Panc1 (cell line): ENCODE results near the gene H6PD. TPM values are rescaled to one million over a fixed set of nuclear protein-coding genes. Genes with fewer than 3 reads are reported as not detected.

Experiments used
- ATAC-seq: fragments of 200-7000 bp; cut with Tn5 transposase; 2 replicates; pipeline ENCODE4 v1.9.1; 2020; ENCODE audit warnings: mild to moderate bottlenecking, moderate library complexity
- BruUV-seq: library from RNA; stranded (reverse); fragments of 400-500 nt; replicated peaks from 2 replicates; lab custom pipeline; 2021; lab: Mats Ljungman, UMichigan
- CTCF ChIA-PET: fragments of 300-600 bp; sonication (Branson Sonifier 250); formaldehyde crosslinking; loops from one replicate; lab custom pipeline; 2022; ENCODE audit warnings: antibody characterized with exemption; lab: Charles Lee
- POLR2A ChIA-PET: fragments of 300-600 bp; sonication (Branson Sonifier 250); formaldehyde crosslinking; loops from one replicate; lab custom pipeline; 2022; ENCODE audit warnings: antibody characterized with exemption; lab: Charles Lee
- DNase-seq: peaks from one replicate; pipeline ENCODE4 v3.0.0-alpha.2; 2010; ENCODE audit warnings: low read depth, low spot score
- H3K27ac ChIP-seq: 2 replicates; pipeline ENCODE4 v1.5.1; 2011; ENCODE audit warnings: mild to moderate bottlenecking, low read length, inconsistent platforms
- H3K27me3 ChIP-seq: fragments of 200-500 bp; sonication (Bioruptor generic); 2 replicates; pipeline ENCODE4 v1.6.0; 2014; ENCODE audit warnings: low read length, inconsistent platforms; ENCODE audit not compliant: control insufficient read depth, insufficient read depth
- H3K36me3 ChIP-seq: fragments of 200-500 bp; sonication (Bioruptor generic); 2 replicates; pipeline ENCODE4 v1.5.1; 2014; ENCODE audit warnings: inconsistent platforms, mild to moderate bottlenecking, low read length, moderate library complexity; ENCODE audit not compliant: control insufficient read depth, insufficient read depth
- H3K4me1 ChIP-seq: 2 replicates; pipeline ENCODE4 v1.5.1; 2011; ENCODE audit warnings: inconsistent platforms, mild to moderate bottlenecking, low read length, moderate library complexity; ENCODE audit not compliant: control insufficient read depth, insufficient read depth
- H3K4me3 ChIP-seq, 2 experiments: 2 replicates each; pipeline ENCODE4 v1.5.1; 2011 to 2012; ENCODE audit warnings: low read depth in 2 of 2, low read length in 2 of 2, mild to moderate bottlenecking in 2 of 2, inconsistent platforms in 1 of 2, moderate library complexity in 1 of 2
- H3K9me3 ChIP-seq: fragments of 200-500 bp; sonication (Bioruptor generic); 2 replicates; pipeline ENCODE4 v1.5.1; 2014; ENCODE audit warnings: low read depth, mild to moderate bottlenecking, inconsistent platforms, low read length, moderate library complexity; ENCODE audit not compliant: control insufficient read depth, insufficient read depth
- CTCF ChIP-seq: fragments of 450-650 bp; IDR thresholded peaks from 2 replicates; pipeline ENCODE4 v1.5.1; 2017; ENCODE audit warnings: mild to moderate bottlenecking
- POLR2AphosphoS5 ChIP-seq: IDR thresholded peaks from 2 replicates; pipeline ENCODE4 v1.6.1; 2012; ENCODE audit warnings: mild to moderate bottlenecking, low read depth, low read length, moderate library complexity
- REST ChIP-seq, 2 experiments: IDR thresholded peaks; 2 replicates each; pipeline ENCODE4 v1.6.1; 2011 to 2012; ENCODE audit warnings: low read depth in 2 of 2, control low read depth in 1 of 2, low read length in 1 of 2, mild to moderate bottlenecking in 1 of 2, moderate library complexity in 1 of 2; ENCODE audit not compliant: insufficient read depth in 1 of 2
- SIN3A ChIP-seq: IDR thresholded peaks from 2 replicates; pipeline ENCODE4 v1.6.1; 2012; ENCODE audit warnings: low read depth, mild to moderate bottlenecking, low read length, moderate library complexity, borderline replicate concordance; ENCODE audit not compliant: insufficient read depth
- TCF7L2 ChIP-seq: IDR thresholded peaks from 2 replicates; pipeline ENCODE4 v1.6.1; 2011; ENCODE audit warnings: mild to moderate bottlenecking, low read depth, low read length, inconsistent platforms
- in situ Hi-C: cut with HindIII; loops from 2 replicates; pipeline ENCODE4 v1.10.0; 2016; ENCODE audit warnings: low sequenced_read_pairs, low pct_unique_long_range_greater_than_20kb
- intact Hi-C: fragments of 100-400 bp; cut with micrococcal nuclease; formaldehyde crosslinking; loops from one replicate; pipeline ENCODE4 v1.10.0; 2022; ENCODE audit not compliant: unreplicated experiment
- total RNA-seq: library from RNA; stranded (reverse); gene quantifications from one replicate; pipeline ENCODE4 v1.2.1, GENCODE V29; 2021; ENCODE audit not compliant: unreplicated experiment

Gene H6PD
- total RNA-seq, 1 experiment from 2014 or later = 23.5 TPM

- Histone ChIP-seq H3K4me1 (peaks cover 2% of the 10 kb centered on the region; the same call in 1 of the 2 replicates), H3K4me3 (no peak overlapping the region), H3K27me3 (no peaks in the 10 kb centered on the region), H3K9me3 (no peaks in the 10 kb centered on the region), H3K36me3 (no peaks in the 10 kb centered on the region), H3K27ac (no peak overlapping the region)
- BruUV-seq = no TSS peak
- CTCF ChIA-PET = no interaction called here
- POLR2A ChIA-PET = interaction anchor here (0.5 to 0.6 kb wide), 2 partner anchors 11 to 118 kb away, joined by 3 to 5 read pairs; no protein-coding TSS in a partner anchor
- in situ Hi-C loops (no loop called here), intact Hi-C loops (no loop called here)
- ATAC-seq (no peak), DNase-seq (no peak)
- TF ChIP-seq REST (IDR thresholded peaks at IDR 0.05; ENCODE audit: insufficient read depth in 1 of 2, low read depth in 2 of 2, low read length in 1 of 2) = no peak
- no peak for TF ChIP-seq SIN3A
- no peak for TF ChIP-seq POLR2AphosphoS5
- no peak for TF ChIP-seq TCF7L2
- TF ChIP-seq CTCF = no peak
Observed at GRCh38 chr1:9251501-9251900, 16.9 kb downstream of the H6PD start.

- no peak for DNase-seq
- Histone ChIP-seq H3K36me3 (no peaks in the 10 kb centered on the region), H3K4me3 (no peak overlapping the region), H3K27ac (no peak overlapping the region), H3K9me3 (no peaks in the 10 kb centered on the region), H3K27me3 (no peaks in the 10 kb centered on the region), H3K4me1 (peaks cover 2% of the 10 kb centered on the region; the same call in 1 of the 2 replicates)
- BruUV-seq = no TSS peak
- ATAC-seq = no peak
- ChIA-PET POLR2A (interaction anchor here (0.6 to 0.7 kb wide), 2 partner anchors 287 to 715 kb away, joined by 3 read pairs; no protein-coding TSS in a partner anchor), CTCF (no interaction called here)
- in situ Hi-C loops (no loop called here), intact Hi-C loops (no loop called here)
- no peak for TF ChIP-seq REST (IDR thresholded peaks at IDR 0.05; ENCODE audit: insufficient read depth in 1 of 2, low read depth in 2 of 2, low read length in 1 of 2)
- no peak for TF ChIP-seq SIN3A
- TF ChIP-seq TCF7L2 = no peak
- no peak for TF ChIP-seq POLR2AphosphoS5
- no peak for TF ChIP-seq CTCF
Observed at GRCh38 chr1:9253004-9253403, 18.4 kb downstream of the H6PD start.
